Activated T-cell treated with anti-CD3 and anti-CD28 coated beads for 4 hours (primary cell): ENCODE results near the gene KLHDC1.

Experiments used
- DNase-seq: peaks from one replicate; pipeline ENCODE4 v3.0.0-alpha.2; 2020

Gene KLHDC1

DNA sequence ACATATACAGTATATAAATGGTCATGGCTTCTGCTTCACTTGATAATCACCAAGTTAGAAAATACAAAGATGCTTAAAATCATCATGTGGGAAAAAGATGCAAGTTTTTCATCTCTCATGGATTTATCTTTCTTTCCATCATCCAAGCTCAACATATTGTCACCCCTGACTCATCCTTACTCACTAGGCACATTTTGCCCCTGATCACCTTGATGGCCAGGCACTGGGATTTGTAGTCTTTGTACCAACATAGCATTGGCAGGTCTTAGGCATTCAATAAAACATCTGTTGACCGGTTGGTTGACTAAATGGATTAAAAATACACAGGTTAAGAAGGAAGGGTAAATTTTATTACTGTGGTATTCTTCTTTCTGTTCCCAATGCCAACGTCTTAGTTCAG is 103.1 kb downstream of the KLHDC1 start:
- DNase-seq, result no peak
